WI38 (cell line): ENCODE results near the gene DNAJC11.
"Not testable (repeated sequence)": the region's sequence is repeated elsewhere in the genome, so short reads cannot be mapped to it uniquely, and the experiment has no call there.

Source experiments
- H3K4me3 ChIP-seq: 2 replicates; pipeline ENCODE4 v1.5.1; 2011; ENCODE audit warnings: low read depth, mild to moderate bottlenecking, control low read depth, low read length
- CTCF ChIP-seq: IDR thresholded peaks from 2 replicates; pipeline ENCODE4 v1.5.1; 2012; ENCODE audit warnings: low read depth, mild to moderate bottlenecking, control low read depth, low read length

The DNAJC11 gene

GRCh38 chr1:6701437-6702153 lies at the start of gene DNAJC11:
TSS of gene DNAJC11 (minus strand) at chr1:6701816. CDS start at chr1:6701800, 16 bp downstream.
- TF ChIP-seq CTCF = peak; percentile 38

GRCh38 chr1:6750490-6750889 lies 48.9 kb upstream of the DNAJC11 start:
- H3K4me3 ChIP-seq = no peak overlapping the region
- no peak for TF ChIP-seq CTCF

More at GRCh38 chr1:6701437-6702153, at the start of gene DNAJC11:
- H3K4me3 ChIP-seq = peak within 1 kb of the TSS; percentile 99

GRCh38 chr1:6747674-6748073 lies 46.1 kb upstream of the DNAJC11 start:
- no peak for TF ChIP-seq CTCF

DNA sequence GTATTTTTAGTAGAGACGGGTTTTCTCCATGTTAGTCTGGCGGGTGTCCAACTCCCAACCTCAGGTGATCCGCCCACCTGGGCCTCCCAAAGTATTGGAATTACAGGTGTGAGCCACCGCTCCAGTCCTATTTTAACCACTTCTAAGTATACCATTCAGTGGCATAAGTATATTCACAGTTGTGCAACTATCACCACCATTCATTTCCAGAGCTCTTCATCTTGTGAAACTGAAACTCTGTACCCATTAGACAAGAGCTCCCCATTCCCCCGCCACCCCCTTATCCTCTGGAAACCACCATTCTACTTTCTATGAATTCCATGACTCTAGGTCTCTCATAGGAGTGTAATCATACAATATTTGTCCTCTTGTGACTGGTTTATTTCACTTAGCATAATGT lies 43.5 kb upstream of the DNAJC11 start:
- H3K4me3 ChIP-seq = no peak overlapping the region
- no peak for TF ChIP-seq CTCF

More at GRCh38 chr1:6747674-6748073, 46.1 kb upstream of the DNAJC11 start:
- no peak overlapping the region for H3K4me3 ChIP-seq

- no peak for TF ChIP-seq CTCF
- H3K4me3 ChIP-seq = 0 out of 2 replicates have a peak overlapping the region, but pooled peaks have one; percentile 17
These were observed 41.8 kb upstream of the DNAJC11 start for GRCh38 chr1:6743189-6744101.

- not testable (repeated sequence) for H3K4me3 ChIP-seq
These were observed 41.1 kb upstream of the DNAJC11 start for GRCh38 chr1:6742676-6743188.

DNA sequence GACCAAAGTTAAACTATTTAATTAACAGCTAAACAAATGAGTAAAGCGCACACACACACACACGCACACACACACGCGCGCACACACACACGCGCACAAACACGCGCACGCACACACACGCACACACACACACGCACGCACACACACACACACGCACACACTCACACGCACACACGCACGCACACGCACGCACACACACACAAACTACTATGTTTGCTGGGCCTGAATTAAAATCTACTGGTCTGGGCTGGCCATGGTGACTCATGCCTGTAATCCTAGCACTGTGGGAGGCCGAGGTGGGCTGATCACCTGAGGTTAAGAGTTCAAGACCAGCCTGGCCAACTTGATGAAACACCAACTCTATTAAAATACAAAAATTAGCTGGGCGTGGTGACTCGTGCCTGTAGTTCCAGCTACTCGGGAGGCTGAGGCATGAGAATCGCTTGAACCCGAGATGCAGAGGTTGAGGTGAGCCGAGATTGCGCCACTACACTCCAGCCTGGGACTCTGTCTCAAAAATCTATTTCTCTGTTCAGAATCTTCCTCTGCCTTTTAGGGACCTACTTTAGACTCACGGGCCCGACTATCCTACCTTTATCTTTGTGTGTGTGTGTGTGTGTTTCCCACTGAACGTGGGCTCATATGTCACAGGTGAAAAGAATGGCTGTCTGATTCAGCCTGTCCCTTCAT lies 37.5 kb upstream of the DNAJC11 start:
- no peak for TF ChIP-seq CTCF
- H3K4me3 ChIP-seq = no peak overlapping the region
